GM19467 (cell line): ENCODE results near the gene MYL9.

Experiments used
- ATAC-seq: cut with Tn5 transposase; IDR thresholded peaks from one replicate; pipeline ENCODE4 v1.9.1; 2021; ENCODE audit warnings: mild to moderate bottlenecking, moderate library complexity; ENCODE audit not compliant: unreplicated experiment

MYL9 gene

GRCh38 chr20:36525620-36526365 lies 15.5 kb upstream of the MYL9 start:
- ATAC-seq: no peak

DNA sequence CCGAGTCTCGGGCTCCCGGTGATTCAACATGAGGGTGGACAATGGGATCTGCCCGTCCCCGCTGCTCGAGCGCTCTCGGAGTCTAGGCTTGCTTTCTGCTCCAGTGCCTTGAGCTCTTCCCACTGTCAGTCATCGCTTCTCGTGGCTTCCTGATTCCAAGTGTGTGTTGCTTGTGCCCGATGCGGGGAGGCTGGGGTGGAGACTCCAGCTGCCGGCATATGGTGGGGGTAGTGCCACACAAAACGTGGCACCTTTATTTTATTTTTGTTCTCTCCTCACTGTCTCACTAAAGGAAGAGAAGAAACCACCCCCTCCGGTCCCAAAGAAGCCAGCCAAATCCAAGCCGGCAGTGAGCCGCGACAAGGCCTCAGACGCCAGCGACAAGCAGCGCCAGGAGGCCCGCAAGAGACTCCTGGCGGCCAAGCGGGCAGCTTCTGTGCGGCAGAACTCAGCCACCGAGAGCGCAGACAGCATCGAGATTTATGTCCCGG lies 14.8 kb upstream of the MYL9 start:
- no peak for ATAC-seq

DNA sequence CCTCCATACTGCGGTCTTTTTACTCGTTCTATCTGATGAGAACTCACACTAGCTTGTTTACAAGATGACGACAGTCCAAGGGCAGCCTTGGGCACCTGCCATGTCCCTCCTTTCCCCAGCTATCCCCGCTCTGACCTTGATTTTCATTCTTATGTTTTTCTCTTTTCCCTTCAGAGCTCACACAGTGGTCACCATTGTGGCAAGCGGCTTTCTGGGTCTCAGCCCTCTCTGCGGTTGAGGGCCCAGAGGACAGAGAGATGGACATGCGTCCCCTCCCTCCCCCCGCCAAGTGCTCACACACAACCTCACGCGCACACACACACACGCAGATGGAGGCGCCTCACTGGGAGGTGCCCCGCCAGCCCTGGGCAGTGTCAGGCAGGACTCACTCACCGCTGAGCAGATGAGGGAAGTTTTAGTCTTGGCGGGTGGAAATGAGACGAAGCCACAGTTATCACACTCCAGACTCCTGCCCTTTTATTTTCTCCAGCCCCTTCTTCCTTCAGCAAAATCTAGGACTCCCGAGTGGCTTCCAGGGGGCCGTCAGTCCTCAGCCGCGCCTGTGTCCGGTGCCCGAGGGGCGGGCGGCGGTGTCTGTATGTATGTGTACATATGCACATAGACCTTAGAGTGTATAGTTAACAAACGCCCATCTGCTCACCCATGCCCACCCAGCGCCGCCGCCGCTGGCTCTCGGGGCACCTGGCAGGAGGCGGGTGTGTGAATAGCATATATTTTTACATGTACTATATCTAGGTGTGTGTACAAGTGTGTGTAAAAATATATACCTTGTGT lies 13.8 kb upstream of the MYL9 start:
- no peak for ATAC-seq

- no peak for ATAC-seq
These were observed 13.0 kb upstream of the MYL9 start for GRCh38 chr20:36528176-36528874.

- ATAC-seq: no peak
These were observed 12.4 kb upstream of the MYL9 start for GRCh38 chr20:36528875-36529417.

DNA sequence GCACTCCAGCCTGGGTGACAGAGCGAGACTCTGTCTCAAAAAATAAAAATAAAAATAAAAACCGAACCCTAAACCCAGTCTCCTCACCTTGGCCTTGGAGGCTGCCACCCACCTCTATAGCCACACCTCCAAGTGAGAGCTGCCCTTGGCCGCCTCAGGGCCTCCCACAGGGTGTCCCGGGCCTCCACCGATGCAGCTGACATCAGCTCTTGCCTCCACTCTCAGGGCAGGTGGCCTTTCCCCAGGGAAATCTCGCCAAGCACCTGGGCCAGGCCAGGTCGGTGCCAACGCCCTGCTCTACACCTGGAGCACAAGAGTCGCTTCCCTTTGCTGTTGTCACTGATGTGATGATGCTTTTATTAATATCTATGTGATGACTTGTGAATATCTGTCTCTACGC lies 8.9 kb upstream of the MYL9 start:
- ATAC-seq: no peak

GRCh38 chr20:36532822-36533221 lies 8.5 kb upstream of the MYL9 start:
- ATAC-seq: no peak

GRCh38 chr20:36538026-36538722 lies 3.1 kb upstream of the MYL9 start:
- no peak for ATAC-seq

GRCh38 chr20:36540551-36541211 lies 638 bp upstream of the MYL9 start:
- no peak for ATAC-seq

DNA sequence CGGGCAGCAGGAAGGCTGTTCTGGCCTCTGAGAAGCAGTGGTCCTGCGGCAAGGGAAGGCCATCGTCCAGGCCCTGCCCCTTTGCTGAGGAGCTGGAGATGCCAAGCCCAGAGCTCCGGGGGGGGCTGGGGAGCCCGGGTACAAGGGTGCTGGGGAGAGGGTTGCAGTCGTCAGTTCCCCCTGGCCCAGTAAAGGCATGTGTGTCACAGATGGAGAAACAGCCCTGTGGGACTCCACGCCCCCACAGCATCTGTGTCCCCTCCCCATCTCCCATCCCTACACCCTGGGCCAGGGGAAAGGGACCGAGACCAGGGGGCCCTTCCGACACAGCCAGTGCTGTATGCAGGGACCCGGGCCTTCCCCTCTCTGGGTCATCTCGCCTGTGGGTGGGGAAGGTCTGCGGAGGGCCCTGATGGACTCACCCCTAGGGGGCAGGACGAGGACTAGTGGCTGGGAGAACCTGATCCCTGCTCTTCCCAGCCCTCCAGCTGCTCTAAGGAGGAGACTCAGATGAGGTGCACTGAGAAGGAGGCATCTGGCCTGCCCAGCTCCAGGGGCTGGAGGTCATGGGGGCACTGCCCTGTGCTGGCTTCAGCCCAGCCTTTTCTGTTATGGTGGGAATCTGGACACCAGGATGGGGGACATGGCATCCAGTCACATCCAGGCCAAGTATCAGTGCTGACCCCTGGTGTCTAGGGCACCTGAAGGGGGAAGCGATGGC lies 609 bp downstream of the MYL9 start:
- ATAC-seq: no peak

DNA sequence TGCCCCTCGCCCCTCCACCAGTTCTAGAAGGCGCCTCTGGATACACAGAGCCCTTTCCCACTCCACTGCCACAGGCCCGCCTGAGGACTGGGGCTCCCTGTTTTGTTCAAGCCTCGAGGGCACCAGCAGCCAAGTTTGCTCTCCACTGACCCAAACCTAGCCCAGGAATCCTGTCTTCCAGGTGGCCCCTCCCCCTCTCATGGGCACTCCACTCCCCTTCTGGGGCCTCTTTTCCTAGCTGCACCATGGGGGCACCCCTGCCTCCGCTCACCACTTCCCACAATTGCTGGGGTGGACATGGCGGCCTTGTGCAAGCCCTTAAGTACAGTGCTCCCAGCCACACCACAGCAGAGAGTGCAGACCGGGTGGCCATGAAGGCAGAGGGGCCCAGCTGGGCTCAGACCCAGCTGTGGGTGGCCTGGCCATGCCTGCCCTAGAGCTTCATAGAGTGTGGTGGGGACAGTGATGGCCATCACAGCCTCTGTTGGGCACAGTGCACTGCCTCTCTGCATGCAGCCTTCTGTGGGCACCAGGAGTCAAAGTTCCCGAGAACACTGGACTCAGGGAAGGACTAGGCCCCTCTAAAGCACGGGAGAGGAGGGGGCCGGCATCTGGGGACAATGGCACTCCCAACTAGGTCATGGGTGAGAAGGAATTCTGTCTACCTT lies 1.3 kb downstream of the MYL9 start:
- no peak for ATAC-seq

- ATAC-seq: no peak
These were observed 2.1 kb downstream of the MYL9 start for GRCh38 chr20:36543184-36544133.

DNA sequence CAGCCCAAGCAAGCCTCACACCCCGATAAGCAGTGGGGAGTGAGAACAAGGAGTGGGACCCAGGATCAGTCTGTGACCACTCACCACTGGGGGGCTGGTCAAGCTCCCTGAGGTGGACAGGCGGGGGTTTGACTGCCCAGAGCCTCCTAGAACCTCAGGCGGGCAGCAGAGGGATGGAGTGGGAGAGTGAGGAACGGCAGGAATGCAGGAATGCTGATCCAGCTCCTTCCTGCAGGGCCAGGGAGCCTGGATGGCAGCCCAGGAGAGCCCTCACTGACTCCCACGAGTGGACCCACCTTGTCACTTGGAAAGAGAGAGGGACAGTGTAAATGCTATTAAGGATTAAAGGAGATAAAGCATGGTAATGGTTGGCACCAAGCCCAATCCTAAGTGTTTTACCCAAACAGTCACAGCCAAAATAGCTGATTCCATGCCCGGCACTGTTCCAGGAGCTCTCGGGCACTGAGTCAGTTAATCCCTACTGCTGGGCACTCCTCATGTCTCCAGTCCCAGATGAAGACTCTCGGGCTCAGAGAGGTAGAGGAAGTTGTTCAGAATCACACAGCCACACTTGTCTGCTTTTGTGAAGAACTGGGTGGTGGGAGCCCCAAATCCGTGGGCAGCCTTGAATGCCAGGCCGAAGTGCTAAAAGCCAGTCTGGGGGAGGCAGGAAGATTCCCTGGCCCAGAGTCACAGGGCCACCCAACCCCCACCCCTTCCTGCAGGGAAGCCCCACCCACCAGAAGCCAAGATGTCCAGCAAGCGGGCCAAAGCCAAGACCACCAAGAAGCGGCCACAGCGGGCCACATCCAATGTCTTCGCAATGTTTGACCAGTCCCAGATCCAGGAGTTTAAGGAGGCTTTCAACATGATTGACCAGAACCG lies 3.1 kb downstream of the MYL9 start:
- ATAC-seq: no peak

- no peak for ATAC-seq
These were observed 4.9 kb downstream of the MYL9 start for GRCh38 chr20:36546111-36546736.

GRCh38 chr20:36547186-36548005 lies 6.1 kb downstream of the MYL9 start:
- no peak for ATAC-seq

- no peak for ATAC-seq
These were observed 6.6 kb downstream of the MYL9 start for GRCh38 chr20:36548006-36548315.
